Ishikawa (cell line): Measurements from ENCODE around the gene SLC25A26.

Source experiments
- CEBPB ChIP-seq: IDR thresholded peaks from 2 replicates; pipeline ENCODE4 v1.6.1; 2012
- CREB1 ChIP-seq: IDR thresholded peaks from 2 replicates; pipeline ENCODE4 v1.6.1; 2012; ENCODE audit warnings: low read depth
- EGR1 ChIP-seq: IDR thresholded peaks from 2 replicates; pipeline ENCODE4 v1.6.1; 2012
- EP300 ChIP-seq: IDR thresholded peaks from 2 replicates; pipeline ENCODE4 v1.6.1; 2012; ENCODE audit warnings: borderline replicate concordance
- FOXM1 ChIP-seq: IDR thresholded peaks from 2 replicates; pipeline ENCODE4 v1.6.1; 2012; ENCODE audit warnings: low read depth, borderline replicate concordance
- NFIC ChIP-seq: IDR thresholded peaks from 2 replicates; pipeline ENCODE4 v1.6.1; 2012
- RAD21 ChIP-seq: IDR thresholded peaks from 2 replicates; pipeline ENCODE4 v1.6.1; 2012; ENCODE audit warnings: low read depth
- TAF1 ChIP-seq: IDR thresholded peaks from 2 replicates; pipeline ENCODE4 v1.6.1; 2012; ENCODE audit warnings: low read depth, mild to moderate bottlenecking
- TCF12 ChIP-seq: IDR thresholded peaks from 2 replicates; pipeline ENCODE4 v1.6.1; 2012; ENCODE audit warnings: low read depth
- TEAD4 ChIP-seq: IDR thresholded peaks from 2 replicates; pipeline ENCODE4 v1.6.1; 2012
- YY1 ChIP-seq: IDR thresholded peaks from 2 replicates; pipeline ENCODE4 v1.6.1; 2012; ENCODE audit warnings: low read depth
- ZBTB7A ChIP-seq: IDR thresholded peaks from 2 replicates; pipeline ENCODE4 v1.6.1; 2012; ENCODE audit warnings: low read depth
- TF ChIP-seq, protein P1 (sequence below): IDR thresholded peaks from 2 replicates; pipeline ENCODE4 v1.6.1; 2012
- TF ChIP-seq, protein P2 (sequence below): IDR thresholded peaks from 2 replicates; pipeline ENCODE4 v1.6.1; 2012
- TF ChIP-seq, protein P3 (sequence below): IDR thresholded peaks from 2 replicates; pipeline ENCODE4 v1.6.1; 2012; ENCODE audit warnings: low read depth, mild to moderate bottlenecking

Gene SLC25A26

DNA sequence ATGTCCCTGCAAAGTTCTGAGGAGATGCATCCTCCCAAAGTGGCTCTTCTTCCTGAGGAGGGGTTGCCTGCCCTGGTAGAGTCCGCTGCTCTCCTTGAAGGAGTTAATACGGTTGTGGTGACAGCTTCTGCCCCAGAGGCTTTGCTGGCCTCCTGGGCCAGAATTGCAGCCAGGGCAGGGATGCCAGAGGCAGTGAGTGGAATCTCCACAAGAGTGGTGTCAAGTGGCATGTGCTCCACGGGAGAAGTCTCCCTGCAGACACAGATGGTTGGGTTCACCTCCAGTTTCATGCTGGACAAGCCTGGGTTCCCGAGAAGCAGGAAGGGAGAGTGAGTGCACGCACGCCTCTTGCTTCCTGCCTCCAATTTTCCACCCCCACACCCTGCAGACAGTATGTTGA is 105.5 kb downstream of the SLC25A26 start:
- no peak for TF ChIP-seq EP300
- TF ChIP-seq NFIC: no peak
- no peak for TF ChIP-seq EGR1
- no peak for TF ChIP-seq CREB1
- TF ChIP-seq, protein P1, sequence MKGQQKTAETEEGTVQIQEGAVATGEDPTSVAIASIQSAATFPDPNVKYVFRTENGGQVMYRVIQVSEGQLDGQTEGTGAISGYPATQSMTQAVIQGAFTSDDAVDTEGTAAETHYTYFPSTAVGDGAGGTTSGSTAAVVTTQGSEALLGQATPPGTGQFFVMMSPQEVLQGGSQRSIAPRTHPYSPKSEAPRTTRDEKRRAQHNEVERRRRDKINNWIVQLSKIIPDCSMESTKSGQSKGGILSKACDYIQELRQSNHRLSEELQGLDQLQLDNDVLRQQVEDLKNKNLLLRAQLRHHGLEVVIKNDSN: no peak
- TF ChIP-seq, protein P2, sequence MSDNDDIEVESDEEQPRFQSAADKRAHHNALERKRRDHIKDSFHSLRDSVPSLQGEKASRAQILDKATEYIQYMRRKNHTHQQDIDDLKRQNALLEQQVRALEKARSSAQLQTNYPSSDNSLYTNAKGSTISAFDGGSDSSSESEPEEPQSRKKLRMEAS: no peak
- TF ChIP-seq ZBTB7A: no peak
- TF ChIP-seq RAD21: no peak
- no peak for TF ChIP-seq TCF12
- TF ChIP-seq TEAD4: no peak
- no peak for TF ChIP-seq YY1
- TF ChIP-seq CEBPB: no peak
- TF ChIP-seq FOXM1: no peak
- no peak for TF ChIP-seq TAF1
- TF ChIP-seq, protein P3, sequence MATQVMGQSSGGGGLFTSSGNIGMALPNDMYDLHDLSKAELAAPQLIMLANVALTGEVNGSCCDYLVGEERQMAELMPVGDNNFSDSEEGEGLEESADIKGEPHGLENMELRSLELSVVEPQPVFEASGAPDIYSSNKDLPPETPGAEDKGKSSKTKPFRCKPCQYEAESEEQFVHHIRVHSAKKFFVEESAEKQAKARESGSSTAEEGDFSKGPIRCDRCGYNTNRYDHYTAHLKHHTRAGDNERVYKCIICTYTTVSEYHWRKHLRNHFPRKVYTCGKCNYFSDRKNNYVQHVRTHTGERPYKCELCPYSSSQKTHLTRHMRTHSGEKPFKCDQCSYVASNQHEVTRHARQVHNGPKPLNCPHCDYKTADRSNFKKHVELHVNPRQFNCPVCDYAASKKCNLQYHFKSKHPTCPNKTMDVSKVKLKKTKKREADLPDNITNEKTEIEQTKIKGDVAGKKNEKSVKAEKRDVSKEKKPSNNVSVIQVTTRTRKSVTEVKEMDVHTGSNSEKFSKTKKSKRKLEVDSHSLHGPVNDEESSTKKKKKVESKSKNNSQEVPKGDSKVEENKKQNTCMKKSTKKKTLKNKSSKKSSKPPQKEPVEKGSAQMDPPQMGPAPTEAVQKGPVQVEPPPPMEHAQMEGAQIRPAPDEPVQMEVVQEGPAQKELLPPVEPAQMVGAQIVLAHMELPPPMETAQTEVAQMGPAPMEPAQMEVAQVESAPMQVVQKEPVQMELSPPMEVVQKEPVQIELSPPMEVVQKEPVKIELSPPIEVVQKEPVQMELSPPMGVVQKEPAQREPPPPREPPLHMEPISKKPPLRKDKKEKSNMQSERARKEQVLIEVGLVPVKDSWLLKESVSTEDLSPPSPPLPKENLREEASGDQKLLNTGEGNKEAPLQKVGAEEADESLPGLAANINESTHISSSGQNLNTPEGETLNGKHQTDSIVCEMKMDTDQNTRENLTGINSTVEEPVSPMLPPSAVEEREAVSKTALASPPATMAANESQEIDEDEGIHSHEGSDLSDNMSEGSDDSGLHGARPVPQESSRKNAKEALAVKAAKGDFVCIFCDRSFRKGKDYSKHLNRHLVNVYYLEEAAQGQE: no peak

DNA sequence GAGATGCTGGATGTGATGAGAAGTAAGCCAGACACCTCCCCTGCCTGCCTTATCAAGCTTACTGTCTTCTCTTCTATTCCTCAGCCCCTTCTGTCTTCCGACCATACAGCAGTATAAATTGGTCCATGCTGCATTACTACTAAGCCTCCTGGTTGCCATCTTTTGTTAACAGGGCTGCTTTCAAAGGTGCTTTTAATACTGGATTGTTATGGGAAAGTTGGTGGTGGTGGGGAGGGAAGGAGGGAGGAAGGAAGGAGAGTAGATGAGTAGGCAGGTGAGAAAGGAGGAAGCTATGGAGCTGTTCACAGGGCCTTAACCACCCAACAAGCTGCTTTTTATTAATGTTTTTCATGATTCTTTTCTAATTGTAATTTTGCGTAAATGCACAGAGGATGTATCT is 114.9 kb downstream of the SLC25A26 start:
- TF ChIP-seq NFIC (no peak), TAF1 (no peak), RAD21 (no peak), TEAD4 (no peak), YY1 (no peak), CREB1 (no peak), ZBTB7A (no peak), EP300 (no peak), FOXM1 (no peak), CEBPB (no peak), EGR1 (no peak), TCF12 (no peak)
- TF ChIP-seq, protein P2: no peak
- TF ChIP-seq, protein P3: no peak
- TF ChIP-seq, protein P1: no peak

DNA sequence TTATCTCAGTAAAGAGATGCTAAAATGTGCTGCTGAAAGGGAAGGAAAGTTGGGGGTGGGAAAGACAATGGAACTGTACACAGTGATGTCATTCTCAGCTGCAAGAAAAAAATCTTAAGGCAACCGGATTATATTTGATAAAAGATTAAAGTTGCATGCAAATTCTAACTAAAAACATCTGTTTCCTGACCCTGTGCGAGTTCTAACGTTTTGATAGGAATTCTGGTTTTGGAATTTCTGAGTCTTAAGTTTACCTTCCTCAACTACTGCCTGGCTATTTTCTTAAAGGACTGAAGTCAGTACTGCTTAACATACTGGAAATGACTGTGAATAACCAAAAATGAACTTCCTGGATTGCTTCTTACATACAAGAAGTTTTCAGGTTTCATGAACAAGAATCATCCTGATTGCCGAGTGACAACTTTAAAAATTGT is 115.5 kb downstream of the SLC25A26 start:
- TF ChIP-seq RAD21: no peak
- TF ChIP-seq NFIC: no peak
- TF ChIP-seq, protein P1: no peak
- TF ChIP-seq, protein P3: no peak
- no peak for TF ChIP-seq CREB1
- no peak for TF ChIP-seq EGR1
- TF ChIP-seq YY1: no peak
- TF ChIP-seq TEAD4: no peak
- TF ChIP-seq, protein P2: no peak
- TF ChIP-seq FOXM1: no peak
- TF ChIP-seq CEBPB: no peak
- no peak for TF ChIP-seq EP300
- no peak for TF ChIP-seq TAF1
- TF ChIP-seq ZBTB7A: no peak
- no peak for TF ChIP-seq TCF12

DNA sequence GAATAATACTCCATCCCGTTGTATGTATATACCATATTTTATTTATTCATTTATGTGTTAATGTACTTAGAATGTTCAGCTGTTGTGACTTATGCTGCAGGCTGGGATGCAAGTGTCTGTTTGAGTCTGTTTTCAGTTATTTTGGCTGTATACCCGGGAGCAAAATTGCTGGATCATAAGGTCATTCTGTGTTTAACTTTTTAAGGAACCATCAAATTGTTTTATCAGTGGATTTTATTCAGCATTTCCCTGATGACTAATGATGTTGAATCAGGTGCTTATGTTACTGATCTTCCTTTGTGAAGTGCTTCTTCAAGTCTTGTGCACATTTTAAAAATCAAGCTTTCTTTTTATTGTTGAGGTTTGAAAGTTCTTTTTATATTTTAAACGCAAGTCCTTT is 118.1 kb downstream of the SLC25A26 start:
- TF ChIP-seq, protein P3: no peak
- TF ChIP-seq EGR1 (no peak), YY1 (no peak), ZBTB7A (no peak), CEBPB (no peak), NFIC (no peak), RAD21 (no peak), FOXM1 (no peak), CREB1 (no peak), TEAD4 (no peak), TCF12 (no peak), TAF1 (no peak), EP300 (no peak)
- TF ChIP-seq, protein P1: no peak
- TF ChIP-seq, protein P2: no peak
